Smooth muscle cell (in vitro differentiated cells): Measurements from ENCODE around the gene FAM72D. TPM values are rescaled to one million over a fixed set of nuclear protein-coding genes. Genes with fewer than 3 reads are reported as not detected.
"Not testable (repeated sequence)": the region's sequence is repeated elsewhere in the genome, so short reads cannot be mapped to it uniquely, and the experiment has no call there.

ENCODE experiments used
- DNase-seq: peaks from one replicate; lab custom pipeline; 2025; ENCODE audit not compliant: unreplicated experiment; lab: John Stamatoyannopoulos, UW
- H2AFZ ChIP-seq: fragments of 200-600 bp; sonication (generic); 2 replicates; pipeline ENCODE4 v1.6.0; 2016; ENCODE audit warnings: antibody characterized with exemption, low read depth, mild to moderate bottlenecking
- H3F3A ChIP-seq: fragments of 200-600 bp; sonication (generic); 2 replicates; pipeline ENCODE4 v1.6.0; 2017; ENCODE audit warnings: antibody characterized with exemption, low read depth
- H3K27ac ChIP-seq: fragments of 200-600 bp; sonication (generic); 2 replicates; pipeline ENCODE4 v1.5.1; 2016; ENCODE audit warnings: low read depth, mild to moderate bottlenecking
- H3K27me3 ChIP-seq: fragments of 200-600 bp; sonication (generic); 2 replicates; pipeline ENCODE4 v1.6.1; 2016; ENCODE audit warnings: low read depth, mild to moderate bottlenecking
- H3K36me3 ChIP-seq: fragments of 200-600 bp; sonication (generic); 2 replicates; pipeline ENCODE4 v1.5.1; 2016; ENCODE audit warnings: low read depth
- H3K4me1 ChIP-seq: fragments of 200-600 bp; sonication (generic); 2 replicates; pipeline ENCODE4 v1.5.1; 2016; ENCODE audit warnings: low read depth
- H3K4me2 ChIP-seq: fragments of 200-600 bp; sonication (generic); 2 replicates; pipeline ENCODE4 v1.6.0; 2016; ENCODE audit warnings: mild to moderate bottlenecking
- H3K4me3 ChIP-seq: fragments of 200-600 bp; sonication (generic); 2 replicates; pipeline ENCODE4 v1.5.1; 2016; ENCODE audit warnings: mild to moderate bottlenecking
- H3K79me2 ChIP-seq: fragments of 200-600 bp; sonication (generic); 2 replicates; pipeline ENCODE4 v1.6.0; 2016; ENCODE audit warnings: low read depth, mild to moderate bottlenecking
- H3K9ac ChIP-seq: fragments of 200-600 bp; sonication (generic); 2 replicates; pipeline ENCODE4 v1.6.0; 2016; ENCODE audit warnings: low read depth
- H3K9me3 ChIP-seq: fragments of 200-600 bp; sonication (generic); replicated peaks from 2 replicates; pipeline ENCODE4 v1.5.1; 2016; ENCODE audit warnings: low read depth
- H4K20me1 ChIP-seq: fragments of 200-600 bp; sonication (generic); 2 replicates; pipeline ENCODE4 v1.6.0; 2016; ENCODE audit warnings: low read depth
- WGBS: methylation state at CpG from one replicate; pipeline ENCODE4 v1.1.7; 2016; ENCODE audit warnings: low lambda C conversion rate; 5-methylcytosine and 5-hydroxymethylcytosine counted together
- polyA plus RNA-seq: library from polyadenylated mRNA; unstranded; fragments of >200 nt; fragmentation: Nextera tagmentation; extraction: Ambion mirVana; gene quantifications from 2 replicates; pipeline ENCODE4 v1.2.1, GENCODE V29; 2016
- total RNA-seq: library from RNA; depleted of rRNA; stranded (reverse); fragments of >200 nt; gene quantifications from 2 replicates; pipeline ENCODE4 v1.2.3, GENCODE V29; 2014

FAM72D gene
- total and polyA plus RNA-seq, 2 experiments from 2014 or later, result 0.26 to 0.54 TPM

DNA sequence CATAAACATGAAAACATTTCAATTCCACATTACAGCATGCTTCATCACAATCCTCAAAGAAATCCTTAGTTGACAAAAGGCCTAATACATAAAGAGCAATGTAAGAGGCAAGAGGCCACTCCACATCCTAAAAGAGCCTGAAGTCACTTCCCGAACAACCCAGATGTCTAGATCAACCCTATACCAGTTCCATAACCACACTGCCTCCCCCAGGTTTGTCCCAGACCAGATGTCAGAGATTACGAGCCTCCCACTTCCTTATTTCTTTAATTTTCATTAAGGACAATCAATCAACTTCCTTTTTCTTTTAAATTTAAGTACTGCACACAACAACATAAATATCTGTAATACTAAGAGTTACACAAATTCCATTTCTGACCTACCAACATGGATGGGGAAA is 16.0 kb upstream of the FAM72D start:
- H3K4me3 ChIP-seq, H4K20me1 ChIP-seq, DNase-seq, H2AFZ ChIP-seq, H3K9me3 ChIP-seq, H3K79me2 ChIP-seq, H3K9ac ChIP-seq, H3K4me2 ChIP-seq, H3K4me1 ChIP-seq, H3K27me3 ChIP-seq, H3K27ac ChIP-seq, H3K36me3 ChIP-seq, H3F3A ChIP-seq: not testable (repeated sequence)
- WGBS, result 84% methylated on average over 2 of the region's 2 CpGs

DNA sequence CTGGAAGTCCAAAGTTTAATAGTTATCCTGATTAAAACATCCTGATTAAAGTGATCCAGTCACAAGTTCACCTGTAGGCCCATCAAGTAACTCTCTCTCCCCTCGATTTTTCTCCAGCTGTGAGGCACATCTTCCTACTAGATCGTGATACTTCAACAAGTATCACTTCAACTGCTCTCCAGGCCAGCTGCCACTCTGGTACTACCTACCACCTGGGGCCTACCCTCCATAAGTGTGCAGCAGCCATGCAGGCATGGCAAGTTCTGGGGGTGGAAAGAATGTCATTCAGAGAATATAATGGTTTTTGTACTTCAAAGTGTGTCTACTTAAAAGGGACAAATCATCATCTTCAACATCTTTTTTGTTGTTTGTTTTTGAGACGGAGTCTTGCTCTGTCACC is 15.6 kb upstream of the FAM72D start:
- not testable (repeated sequence) for H3K27ac ChIP-seq, H3K4me3 ChIP-seq, H3K4me1 ChIP-seq, H4K20me1 ChIP-seq, H3K9ac ChIP-seq, H3K27me3 ChIP-seq, H3K4me2 ChIP-seq, H3K36me3 ChIP-seq, H3F3A ChIP-seq, H3K79me2 ChIP-seq, H3K9me3 ChIP-seq, H2AFZ ChIP-seq, DNase-seq
- WGBS, result 100% methylated on average over 2 of the region's 3 CpGs

DNA sequence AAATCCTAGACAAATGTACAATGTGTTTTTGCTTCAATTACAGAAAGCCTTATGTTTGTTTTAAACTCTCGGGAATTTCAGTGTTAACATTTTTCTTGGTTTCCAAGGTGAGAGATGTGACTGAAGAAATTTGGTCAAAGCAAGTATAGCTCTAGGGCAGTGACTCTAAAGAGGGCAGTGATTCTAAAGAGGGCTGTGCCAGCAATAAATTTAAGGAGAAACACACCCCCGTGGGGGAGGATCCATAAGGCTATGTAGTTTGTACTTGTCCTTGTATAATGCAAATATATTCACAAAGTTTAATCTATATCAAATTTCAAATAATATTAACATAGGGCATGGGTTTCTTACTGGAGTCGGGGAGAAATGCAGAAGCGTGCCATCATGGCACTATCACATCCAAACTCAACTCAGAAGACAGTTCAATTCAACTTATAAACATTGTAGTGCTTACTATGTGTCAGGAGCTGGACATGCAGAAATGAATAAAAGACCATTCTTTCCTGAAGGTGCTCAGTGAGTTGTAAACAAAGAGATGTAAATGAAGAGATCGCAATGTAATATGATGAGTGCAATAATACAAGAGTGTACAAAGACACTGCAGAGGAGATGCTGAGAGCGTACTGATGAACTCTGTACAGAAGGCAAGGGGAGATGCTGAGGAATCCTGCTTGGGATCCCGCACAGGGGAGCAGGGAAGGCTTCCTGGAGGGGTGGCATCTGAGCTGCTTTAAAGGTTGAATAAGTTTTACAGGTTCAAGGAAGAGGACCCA is 13.1 kb upstream of the FAM72D start:
- not testable (repeated sequence) for H3K9me3 ChIP-seq, H3F3A ChIP-seq, H2AFZ ChIP-seq, DNase-seq, H3K27ac ChIP-seq, H3K36me3 ChIP-seq, H3K9ac ChIP-seq, H3K4me2 ChIP-seq, H3K79me2 ChIP-seq, H4K20me1 ChIP-seq, H3K27me3 ChIP-seq, H3K4me1 ChIP-seq, H3K4me3 ChIP-seq
- 95% methylated on average over 3 of the region's 7 CpGs for WGBS

GRCh38 chr1:145093517-145094149 is 2.1 kb upstream of the FAM72D start:
- H3K4me3 ChIP-seq, result peak overlapping the region; percentile 51
- not testable (repeated sequence) for H3K27ac ChIP-seq, DNase-seq, H3K36me3 ChIP-seq, H3K9ac ChIP-seq, H4K20me1 ChIP-seq, H3K79me2 ChIP-seq, H3K9me3 ChIP-seq, H3K27me3 ChIP-seq, H3K4me1 ChIP-seq, H2AFZ ChIP-seq, H3F3A ChIP-seq
- H3K4me2 ChIP-seq, result peak overlapping the region; percentile 81
- 0% methylated on average over 8 of the region's 47 CpGs for WGBS

DNA sequence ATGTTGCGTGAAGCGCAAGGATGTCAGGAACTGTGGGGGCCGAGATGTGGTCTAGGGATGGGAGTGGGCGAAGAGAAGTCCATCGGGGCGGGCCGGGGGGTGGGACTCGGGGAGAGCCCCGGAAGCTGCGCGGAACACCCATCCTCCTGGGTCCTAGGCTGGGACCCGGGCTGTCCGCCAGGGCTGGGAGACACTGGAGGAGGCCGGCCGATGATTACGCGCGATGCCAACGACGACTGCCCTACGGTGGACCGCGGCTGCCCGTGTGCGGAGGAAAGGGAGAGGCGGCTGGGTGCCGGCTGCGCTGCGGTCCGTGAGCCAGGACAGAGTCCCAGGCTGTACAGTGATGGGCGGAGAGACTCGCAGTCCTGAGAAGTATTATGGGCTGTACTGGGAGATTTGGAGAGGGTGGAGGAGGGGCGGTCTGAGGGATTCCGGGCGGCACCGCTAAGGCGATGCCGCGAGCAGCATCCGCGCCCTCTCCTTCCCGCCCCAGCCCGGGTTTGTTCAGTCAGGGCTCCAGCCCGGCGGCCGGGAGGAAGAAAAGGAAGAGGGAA is 1.0 kb upstream of the FAM72D start:
- not testable (repeated sequence) for DNase-seq, H3K79me2 ChIP-seq, H3K9me3 ChIP-seq, H3K4me1 ChIP-seq, H4K20me1 ChIP-seq, H2AFZ ChIP-seq, H3K27ac ChIP-seq, H3K9ac ChIP-seq, H3K36me3 ChIP-seq, H3K27me3 ChIP-seq, H3F3A ChIP-seq
- WGBS, result no CpG with 5 or more reads among the region's 46 CpGs
- Histone ChIP-seq H3K4me2 (peak overlapping the region; percentile 72), H3K4me3 (peak overlapping the region; percentile 46)

- not testable (repeated sequence) for H3K27me3 ChIP-seq, H3K9me3 ChIP-seq, H3K4me3 ChIP-seq, H3K79me2 ChIP-seq, H3F3A ChIP-seq, DNase-seq, H3K4me2 ChIP-seq, H3K4me1 ChIP-seq, H3K36me3 ChIP-seq, H2AFZ ChIP-seq, H4K20me1 ChIP-seq, H3K9ac ChIP-seq, H3K27ac ChIP-seq
- WGBS, result 86% methylated on average over 1 of the region's 1 CpG
These were observed 6.0 kb downstream of the FAM72D start for GRCh38 chr1:145101725-145102124.

DNA sequence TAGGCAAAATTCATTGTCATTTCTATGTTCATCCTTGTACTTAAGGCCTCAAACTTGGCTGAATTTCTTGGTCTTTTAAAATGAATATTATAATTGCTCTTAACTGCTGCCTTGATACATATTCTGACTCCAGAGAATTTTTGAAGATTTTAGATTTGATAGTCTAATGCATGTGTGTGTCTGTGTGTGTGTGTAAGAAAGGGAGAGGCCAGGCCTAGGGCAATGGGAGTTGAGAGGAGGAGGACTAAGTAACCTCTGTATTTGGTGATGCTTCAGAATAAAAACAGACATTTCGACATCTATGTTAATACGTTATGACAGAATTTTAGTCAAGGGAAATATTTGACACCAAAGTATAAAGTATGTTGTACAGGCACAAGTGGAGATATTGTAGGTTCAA is 7.5 kb downstream of the FAM72D start:
- not testable (repeated sequence) for H3K9me3 ChIP-seq, H3F3A ChIP-seq, H3K4me3 ChIP-seq, H3K36me3 ChIP-seq, H3K79me2 ChIP-seq, H4K20me1 ChIP-seq, H2AFZ ChIP-seq, H3K27me3 ChIP-seq, H3K4me1 ChIP-seq, H3K27ac ChIP-seq, DNase-seq, H3K9ac ChIP-seq, H3K4me2 ChIP-seq
- WGBS, result no CpG with 5 or more reads among the region's 2 CpGs

DNA sequence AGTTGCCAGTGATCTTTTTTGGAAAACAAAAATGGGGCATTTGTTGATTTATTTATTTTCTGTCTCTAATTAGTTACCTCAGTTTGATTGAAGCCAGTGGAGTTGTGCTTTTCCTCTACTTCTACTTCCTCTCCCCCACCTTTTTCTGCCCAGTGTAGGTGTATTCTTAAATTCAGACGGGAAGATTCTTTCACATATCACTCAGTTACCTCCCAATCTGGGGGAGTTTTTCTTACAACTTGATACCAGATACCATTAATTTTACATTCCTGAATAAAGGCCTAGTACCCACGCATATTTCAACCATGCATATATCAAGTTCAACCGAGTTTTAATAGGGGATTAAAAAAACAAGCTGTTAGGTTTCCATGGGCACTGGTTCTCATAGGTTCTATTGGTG is 15.9 kb downstream of the FAM72D start:
- H3K36me3 ChIP-seq, H4K20me1 ChIP-seq, H3K9me3 ChIP-seq, H3K27me3 ChIP-seq, H3K4me2 ChIP-seq, H3F3A ChIP-seq, H3K27ac ChIP-seq, H3K4me3 ChIP-seq, H3K9ac ChIP-seq, H3K79me2 ChIP-seq, H2AFZ ChIP-seq, DNase-seq, H3K4me1 ChIP-seq: not testable (repeated sequence)
- no CpG with 5 or more reads among the region's 3 CpGs for WGBS
